ENCODE data around the gene SLC22A6. TPM values are rescaled to one million over a fixed set of nuclear protein-coding genes. Genes with fewer than 3 reads are reported as not detected.

The SLC22A6 gene
- total RNA-seq, 1 experiment from 2014 or later: not detected

DNA sequence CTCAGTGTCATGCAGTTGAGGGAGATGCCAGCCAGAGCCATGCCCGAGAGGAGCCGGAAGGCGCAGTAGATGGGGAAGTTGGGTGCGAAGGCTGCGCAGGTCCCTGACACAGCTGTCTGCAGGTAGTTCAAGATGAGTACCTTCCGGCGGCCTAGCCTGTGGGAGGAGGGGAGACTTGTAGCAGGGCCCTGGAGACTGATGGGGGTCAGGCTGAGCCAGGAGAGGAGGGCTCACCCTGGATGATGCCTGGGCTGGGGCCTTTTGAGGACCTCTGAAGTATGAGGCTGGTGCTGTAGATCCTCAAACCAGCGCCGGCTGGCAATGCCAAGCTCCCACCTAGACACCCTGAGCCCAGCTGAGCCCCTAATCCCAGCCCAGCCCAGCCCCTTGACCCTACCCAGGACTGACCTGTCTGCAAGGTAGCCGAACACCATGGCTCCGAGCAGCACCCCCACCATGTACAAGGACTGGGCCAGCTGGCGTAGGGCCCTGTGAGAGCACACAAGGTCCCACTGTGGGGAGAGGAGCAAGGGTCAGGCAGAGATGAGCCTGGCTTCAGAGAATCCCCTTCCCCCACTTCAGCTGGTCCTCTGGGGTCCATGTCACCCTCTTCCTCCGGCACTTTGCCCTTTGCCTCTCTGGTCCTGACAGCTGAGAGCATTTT, 1.1 kb downstream of the SLC22A6 start:
- ATAC-seq: no peak
- CTCF ChIA-PET: interaction anchor here (1.6 to 5.0 kb wide), 3 partner anchors 8 to 78 kb away, joined by 3 to 52 read pairs (median 12); no protein-coding TSS in a partner anchor

DNA sequence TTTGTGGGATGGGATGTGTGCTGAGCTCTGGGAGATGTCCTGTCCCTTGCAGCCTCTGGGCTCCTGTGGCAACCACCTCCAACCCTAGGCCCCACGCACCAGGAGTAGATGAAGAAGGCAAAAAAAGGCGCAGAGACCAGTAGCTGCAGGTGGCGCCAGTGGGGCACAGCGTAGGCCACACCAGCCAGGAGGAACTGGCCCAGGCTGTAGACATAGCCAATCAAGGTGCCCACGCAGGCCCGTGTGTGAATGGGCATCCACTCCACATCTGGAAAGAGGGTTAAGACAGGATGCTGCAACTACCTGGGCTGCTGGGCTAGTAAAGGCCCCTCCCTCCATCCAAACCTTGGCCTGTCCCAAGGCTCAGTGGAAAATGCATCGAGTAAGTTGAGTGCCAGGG, 3.0 kb downstream of the SLC22A6 start:
- ATAC-seq: peak; percentile 86
- no peak overlapping the region for H3K4me3 Mint-ChIP-seq
- H3K27ac Mint-ChIP-seq: no peak overlapping the region
- H3K27me3 Mint-ChIP-seq (ENCODE audit: low read depth): no peaks in the 10 kb centered on the region
- H3K36me3 Mint-ChIP-seq: no peaks in the 10 kb centered on the region
- H3K4me1 Mint-ChIP-seq: no peaks in the 10 kb centered on the region
- CTCF ChIA-PET: interaction anchor here (1.2 to 10.4 kb wide), 6 partner anchors 26 to 75 kb away, joined by 3 to 302 read pairs (median 6); partner anchors contain the start of gene SLC22A8
- H3K9me3 Mint-ChIP-seq: no peaks in the 10 kb centered on the region
- POLR2A ChIA-PET: no interaction called here
- DNase-seq (ENCODE audit: low spot score): peak; percentile 45
- TF ChIP-seq KAT7 (CRISPR knock-in tag; IDR thresholded peaks at IDR 0.05; ENCODE audit: borderline replicate concordance) (no peak), FOXK1 (CRISPR knock-in tag; IDR thresholded peaks at IDR 0.05) (no peak), GABPB1 (CRISPR knock-in tag; IDR thresholded peaks at IDR 0.05) (no peak), FOXP1 (CRISPR knock-in tag; IDR thresholded peaks at IDR 0.05; ENCODE audit: borderline replicate concordance) (no peak), ATF2 (CRISPR knock-in tag; IDR thresholded peaks at IDR 0.05; ENCODE audit: borderline replicate concordance, low read depth) (no peak), ERG (CRISPR knock-in tag; IDR thresholded peaks at IDR 0.05) (no peak), NR1H2 (CRISPR knock-in tag; IDR thresholded peaks at IDR 0.05) (no peak), CBFB (CRISPR knock-in tag; IDR thresholded peaks at IDR 0.05; ENCODE audit: low read depth) (no peak), IRF1 (CRISPR knock-in tag; IDR thresholded peaks at IDR 0.05) (no peak), NFYB (CRISPR knock-in tag; conservative IDR thresholded peaks at IDR 0.05; ENCODE audit: low read depth) (no peak)
- TF ChIP-seq, protein P1, sequence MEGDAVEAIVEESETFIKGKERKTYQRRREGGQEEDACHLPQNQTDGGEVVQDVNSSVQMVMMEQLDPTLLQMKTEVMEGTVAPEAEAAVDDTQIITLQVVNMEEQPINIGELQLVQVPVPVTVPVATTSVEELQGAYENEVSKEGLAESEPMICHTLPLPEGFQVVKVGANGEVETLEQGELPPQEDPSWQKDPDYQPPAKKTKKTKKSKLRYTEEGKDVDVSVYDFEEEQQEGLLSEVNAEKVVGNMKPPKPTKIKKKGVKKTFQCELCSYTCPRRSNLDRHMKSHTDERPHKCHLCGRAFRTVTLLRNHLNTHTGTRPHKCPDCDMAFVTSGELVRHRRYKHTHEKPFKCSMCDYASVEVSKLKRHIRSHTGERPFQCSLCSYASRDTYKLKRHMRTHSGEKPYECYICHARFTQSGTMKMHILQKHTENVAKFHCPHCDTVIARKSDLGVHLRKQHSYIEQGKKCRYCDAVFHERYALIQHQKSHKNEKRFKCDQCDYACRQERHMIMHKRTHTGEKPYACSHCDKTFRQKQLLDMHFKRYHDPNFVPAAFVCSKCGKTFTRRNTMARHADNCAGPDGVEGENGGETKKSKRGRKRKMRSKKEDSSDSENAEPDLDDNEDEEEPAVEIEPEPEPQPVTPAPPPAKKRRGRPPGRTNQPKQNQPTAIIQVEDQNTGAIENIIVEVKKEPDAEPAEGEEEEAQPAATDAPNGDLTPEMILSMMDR (IDR thresholded peaks at IDR 0.05): no peak

More for the DNA sequence above, 1.1 kb downstream of the SLC22A6 start:
- H3K27me3 Mint-ChIP-seq (ENCODE audit: low read depth): peaks cover 4% of the 10 kb centered on the region; the same call in 1 of the 2 replicates
- H3K36me3 Mint-ChIP-seq: no peaks in the 10 kb centered on the region
- no peak for DNase-seq (ENCODE audit: low spot score)
- no peak overlapping the region for H3K4me3 Mint-ChIP-seq
- POLR2A ChIA-PET: no interaction called here
- no peak overlapping the region for H3K27ac Mint-ChIP-seq
- no peaks in the 10 kb centered on the region for H3K9me3 Mint-ChIP-seq
- H3K4me1 Mint-ChIP-seq: no peaks in the 10 kb centered on the region
- TF ChIP-seq IRF2 (CRISPR knock-in tag; IDR thresholded peaks at IDR 0.05; ENCODE audit: borderline replicate concordance, low read depth) (no peak), GABPB1 (CRISPR knock-in tag; IDR thresholded peaks at IDR 0.05) (no peak), ESRRA (CRISPR knock-in tag; IDR thresholded peaks at IDR 0.05; ENCODE audit: borderline replicate concordance) (no peak), SOX15 (CRISPR knock-in tag; IDR thresholded peaks at IDR 0.05) (no peak), TCF7 (CRISPR knock-in tag; IDR thresholded peaks at IDR 0.05; ENCODE audit: low read depth) (no peak), MYBL2 (CRISPR knock-in tag; IDR thresholded peaks at IDR 0.05) (no peak), JUN (CRISPR knock-in tag; IDR thresholded peaks at IDR 0.05) (no peak), ZNF423 (CRISPR knock-in tag; IDR thresholded peaks at IDR 0.05) (no peak), TP53 (CRISPR knock-in tag; IDR thresholded peaks at IDR 0.05) (no peak), ETV6 (CRISPR knock-in tag; IDR thresholded peaks at IDR 0.05) (no peak), FOXP4 (CRISPR knock-in tag; IDR thresholded peaks at IDR 0.05) (no peak), MXD4 (CRISPR knock-in tag; IDR thresholded peaks at IDR 0.05; ENCODE audit: borderline replicate concordance) (no peak), CREB1 (CRISPR knock-in tag; IDR thresholded peaks at IDR 0.05) (no peak)
- TF ChIP-seq, protein P2, sequence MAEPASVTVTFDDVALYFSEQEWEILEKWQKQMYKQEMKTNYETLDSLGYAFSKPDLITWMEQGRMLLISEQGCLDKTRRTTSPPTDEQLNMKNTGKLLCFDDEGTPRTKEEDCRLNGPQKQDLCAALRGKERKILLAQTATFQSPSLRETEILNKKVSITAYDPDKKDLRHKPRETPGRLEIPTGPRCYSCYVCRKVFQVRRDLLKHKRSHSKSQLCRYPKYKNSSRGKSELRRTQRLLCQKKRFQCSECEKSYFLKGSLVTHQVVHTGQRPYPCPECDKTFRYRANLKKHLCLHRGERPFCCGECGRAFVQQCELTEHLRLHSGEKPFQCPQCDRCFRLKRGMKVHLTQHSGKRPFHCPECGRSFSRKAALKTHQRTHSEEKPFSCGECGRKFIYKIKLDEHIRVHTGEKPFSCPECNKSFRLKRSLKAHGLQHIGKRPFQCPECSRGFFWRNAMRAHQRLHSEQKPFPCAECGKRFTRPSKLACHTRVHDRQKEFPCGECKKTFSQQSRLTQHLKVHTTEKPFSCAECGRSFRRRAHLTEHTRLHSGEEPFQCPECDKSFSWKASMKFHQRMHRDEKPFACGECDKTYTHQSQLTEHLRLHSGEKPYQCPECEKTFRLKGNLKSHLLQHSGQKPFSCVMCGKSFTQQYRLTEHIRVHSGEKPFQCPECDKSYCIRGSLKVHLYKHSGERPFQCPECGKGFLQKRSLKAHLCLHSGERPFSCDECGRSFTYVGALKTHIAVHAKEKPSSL (CRISPR knock-in tag; conservative IDR thresholded peaks at IDR 0.05): no peak
- TF ChIP-seq, protein P3, sequence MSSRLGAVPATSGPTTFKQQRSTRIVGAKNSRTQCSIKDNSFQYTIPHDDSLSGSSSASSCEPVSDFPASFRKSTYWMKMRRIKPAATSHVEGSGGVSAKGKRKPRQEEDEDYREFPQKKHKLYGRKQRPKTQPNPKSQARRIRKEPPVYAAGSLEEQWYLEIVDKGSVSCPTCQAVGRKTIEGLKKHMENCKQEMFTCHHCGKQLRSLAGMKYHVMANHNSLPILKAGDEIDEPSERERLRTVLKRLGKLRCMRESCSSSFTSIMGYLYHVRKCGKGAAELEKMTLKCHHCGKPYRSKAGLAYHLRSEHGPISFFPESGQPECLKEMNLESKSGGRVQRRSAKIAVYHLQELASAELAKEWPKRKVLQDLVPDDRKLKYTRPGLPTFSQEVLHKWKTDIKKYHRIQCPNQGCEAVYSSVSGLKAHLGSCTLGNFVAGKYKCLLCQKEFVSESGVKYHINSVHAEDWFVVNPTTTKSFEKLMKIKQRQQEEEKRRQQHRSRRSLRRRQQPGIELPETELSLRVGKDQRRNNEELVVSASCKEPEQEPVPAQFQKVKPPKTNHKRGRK (CRISPR knock-in tag; IDR thresholded peaks at IDR 0.05; ENCODE audit: borderline replicate concordance): no peak
